KOPT-K1 (cell line): ENCODE data around the gene ZNF804A.

Source experiments
- H3K27ac ChIP-seq: fragments of 200-600 bp; sonication (generic); 2 replicates; pipeline ENCODE4 v1.5.1; 2016; ENCODE audit warnings: antibody characterized with exemption, mild to moderate bottlenecking, low read depth, low read length; ENCODE audit not compliant: poor library complexity, severe bottlenecking
- H3K36me3 ChIP-seq: fragments of 200-600 bp; sonication (generic); 2 replicates; pipeline ENCODE4 v1.5.1; 2017; ENCODE audit warnings: antibody characterized with exemption, mild to moderate bottlenecking, low read length, moderate library complexity; ENCODE audit not compliant: insufficient read depth
- H3K9me3 ChIP-seq: fragments of 200-600 bp; sonication (generic); 2 replicates; pipeline ENCODE4 v1.5.1; 2017; ENCODE audit warnings: antibody characterized with exemption, low read length, mild to moderate bottlenecking; ENCODE audit not compliant: insufficient read depth, poor library complexity, severe bottlenecking

Gene ZNF804A

DNA sequence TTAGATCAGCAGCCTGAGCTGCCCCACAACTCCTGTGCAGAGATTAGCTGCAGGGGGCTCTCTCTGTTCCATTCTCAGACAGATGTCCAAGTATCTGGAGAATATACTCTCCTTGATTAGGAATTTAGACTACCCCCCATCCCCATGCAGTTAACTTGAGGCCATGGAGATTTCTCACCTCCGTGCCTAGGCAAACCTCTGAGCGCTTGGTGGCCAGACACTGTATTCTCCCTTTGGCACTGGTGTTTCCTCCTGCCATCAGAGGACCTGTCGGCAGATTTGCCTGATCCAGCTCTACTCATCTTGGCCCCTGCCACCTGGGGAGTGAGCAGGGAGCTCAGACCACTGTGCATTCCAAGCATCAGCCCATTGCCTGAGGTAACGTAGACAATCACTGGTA is 48.3 kb downstream of the ZNF804A start:
- H3K27ac ChIP-seq, result no peak overlapping the region
- H3K36me3 ChIP-seq, result no peaks in the 10 kb centered on the region
- H3K9me3 ChIP-seq, result no peaks in the 10 kb centered on the region

DNA sequence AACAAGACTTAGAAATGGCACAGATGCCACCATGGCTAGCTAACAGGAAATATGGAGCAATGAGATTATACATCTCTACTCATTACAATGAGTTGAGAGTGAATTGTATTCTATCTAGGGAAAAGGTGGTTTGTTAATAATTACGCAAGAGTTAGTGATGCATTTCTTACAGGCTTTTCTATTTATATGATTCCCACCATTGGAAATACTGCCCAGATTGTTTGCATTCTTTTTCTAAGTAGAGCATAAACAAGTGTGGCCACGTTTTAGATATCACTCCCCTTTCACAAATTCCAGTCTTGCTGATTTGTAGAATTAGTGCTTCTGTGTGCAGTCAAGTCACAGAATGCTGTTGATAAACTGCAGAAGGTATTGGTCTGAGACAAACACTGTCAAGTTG is 56.6 kb downstream of the ZNF804A start:
- no peak overlapping the region for H3K27ac ChIP-seq
- no peaks in the 10 kb centered on the region for H3K36me3 ChIP-seq
- no peaks in the 10 kb centered on the region for H3K9me3 ChIP-seq

DNA sequence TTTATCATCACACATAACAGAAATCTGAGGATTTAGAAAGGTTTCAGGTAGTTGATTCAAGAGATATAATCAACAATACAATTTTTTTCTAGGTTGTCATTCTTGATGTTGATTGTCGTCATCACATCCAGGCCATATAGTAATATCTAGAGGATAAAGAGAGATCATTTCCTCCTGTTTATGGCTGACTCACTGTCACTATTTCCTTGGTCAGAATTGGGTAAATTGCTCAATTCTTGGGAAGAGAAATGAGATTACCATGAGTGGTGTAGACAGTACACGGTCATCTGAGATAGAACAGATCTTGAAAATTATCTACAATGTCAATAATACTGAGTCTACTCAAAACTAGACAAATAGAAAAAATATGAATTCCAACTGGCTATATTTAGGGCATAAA is 78.8 kb downstream of the ZNF804A start:
- Histone ChIP-seq H3K36me3 (no peaks in the 10 kb centered on the region), H3K9me3 (no peaks in the 10 kb centered on the region), H3K27ac (no peak overlapping the region)

DNA sequence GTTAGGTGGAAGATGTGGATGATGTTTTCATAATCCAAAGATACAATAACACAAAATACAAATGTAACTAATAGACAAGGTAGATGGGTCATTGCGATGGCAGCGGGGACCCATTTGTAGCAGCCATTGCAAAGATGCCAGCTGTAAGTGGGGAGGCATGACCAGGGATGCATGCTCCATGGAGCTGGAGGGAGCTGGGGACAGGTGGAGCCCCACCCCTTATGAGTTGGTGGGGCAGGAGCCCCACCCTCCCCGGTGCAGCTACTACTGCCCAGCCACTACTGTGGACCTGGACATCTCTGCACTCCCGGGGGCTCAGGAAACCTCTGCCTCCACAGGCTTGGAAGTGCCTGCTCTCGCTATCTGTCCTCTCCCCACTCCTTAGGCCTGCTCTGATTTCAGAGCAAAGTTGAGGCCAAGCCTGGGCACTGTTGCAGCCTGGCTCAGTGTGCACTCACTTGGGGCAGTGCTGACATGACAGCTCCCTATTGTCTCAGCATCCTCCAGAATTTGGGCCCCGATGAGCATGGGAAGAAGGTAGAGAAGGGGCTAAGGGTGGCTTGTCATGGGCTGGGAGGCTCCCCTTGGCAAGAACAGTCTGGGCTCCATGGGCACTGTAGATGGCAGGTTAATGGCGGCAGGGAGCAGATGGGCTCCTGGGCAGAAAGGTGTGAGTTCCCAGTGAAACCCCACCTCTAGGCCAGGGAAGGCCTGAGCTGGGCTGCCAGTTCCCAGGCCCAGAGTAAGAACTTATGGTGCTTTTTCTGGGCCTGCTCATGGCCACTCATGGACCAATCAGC is 81.1 kb downstream of the ZNF804A start:
- no peaks in the 10 kb centered on the region for H3K36me3 ChIP-seq
- no peak overlapping the region for H3K27ac ChIP-seq
- H3K9me3 ChIP-seq, result no peaks in the 10 kb centered on the region

DNA sequence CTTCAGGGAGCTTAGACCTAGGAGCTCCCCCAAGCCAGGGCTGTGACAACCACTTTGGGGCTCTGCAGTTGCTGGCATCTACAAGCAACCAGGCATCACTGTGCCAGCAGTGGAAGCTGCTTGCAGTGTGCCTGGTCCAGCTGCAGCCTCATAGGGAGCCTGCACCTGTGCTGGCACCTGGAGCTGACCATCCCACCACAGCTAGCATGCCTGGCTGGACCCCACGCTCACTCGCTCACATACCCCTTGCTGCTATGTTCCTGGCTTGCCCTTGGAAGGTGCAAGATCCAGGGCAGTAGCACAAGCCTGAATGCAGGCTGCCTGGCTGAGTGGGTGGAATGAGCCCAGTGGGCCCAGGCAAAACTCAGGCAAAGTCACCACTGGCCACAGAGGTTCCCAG is 82.5 kb downstream of the ZNF804A start:
- Histone ChIP-seq H3K9me3 (no peaks in the 10 kb centered on the region), H3K36me3 (no peaks in the 10 kb centered on the region), H3K27ac (no peak overlapping the region)

DNA sequence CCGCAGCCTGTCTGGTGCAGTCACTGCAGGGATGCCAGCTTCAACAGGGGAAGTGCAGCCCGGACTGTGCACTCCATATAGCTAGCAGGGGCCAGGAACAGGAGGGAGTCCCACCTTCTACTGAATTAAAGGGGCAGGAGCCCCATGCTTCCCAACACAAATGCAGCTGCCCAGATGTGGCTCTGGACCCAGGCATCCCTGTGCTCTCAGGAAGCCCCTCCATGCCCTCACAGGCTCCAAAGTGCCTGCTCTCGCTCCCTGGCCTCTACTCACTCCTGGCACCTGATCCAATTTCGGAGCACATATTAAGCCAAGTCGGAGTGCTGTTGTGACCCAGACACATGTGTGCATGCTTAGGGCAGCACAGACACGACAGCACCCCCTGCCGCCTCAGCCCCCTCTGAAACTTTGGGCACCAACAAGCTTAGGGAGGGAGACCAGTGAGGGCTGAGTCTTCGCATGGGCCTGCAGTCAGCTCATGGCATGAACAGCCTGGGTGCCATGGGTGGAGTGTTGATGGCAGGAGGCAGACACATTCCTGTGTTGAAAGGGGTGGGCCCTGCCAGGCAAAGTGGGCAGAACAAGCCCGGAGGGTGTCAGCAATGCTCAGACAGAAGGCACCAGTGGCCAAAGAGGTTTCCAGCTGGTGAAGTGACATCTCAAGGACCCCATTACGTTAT is 83.5 kb downstream of the ZNF804A start:
- no peak overlapping the region for H3K27ac ChIP-seq
- H3K36me3 ChIP-seq, result no peaks in the 10 kb centered on the region
- no peaks in the 10 kb centered on the region for H3K9me3 ChIP-seq

- no peaks in the 10 kb centered on the region for H3K36me3 ChIP-seq
- H3K9me3 ChIP-seq, result no peaks in the 10 kb centered on the region
- no peak overlapping the region for H3K27ac ChIP-seq
These were observed 85.6 kb downstream of the ZNF804A start for GRCh38 chr2:184683911-184684310.

GRCh38 chr2:184685999-184686841 is 87.9 kb downstream of the ZNF804A start:
- H3K27ac ChIP-seq, result no peak overlapping the region
- H3K36me3 ChIP-seq, result no peaks in the 10 kb centered on the region

GRCh38 chr2:184689638-184690037 is 91.3 kb downstream of the ZNF804A start:
- Histone ChIP-seq H3K27ac (no peak overlapping the region), H3K36me3 (no peaks in the 10 kb centered on the region), H3K9me3 (no peaks in the 10 kb centered on the region)

More at GRCh38 chr2:184685999-184686841, 87.9 kb downstream of the ZNF804A start:
- no peaks in the 10 kb centered on the region for H3K9me3 ChIP-seq

DNA sequence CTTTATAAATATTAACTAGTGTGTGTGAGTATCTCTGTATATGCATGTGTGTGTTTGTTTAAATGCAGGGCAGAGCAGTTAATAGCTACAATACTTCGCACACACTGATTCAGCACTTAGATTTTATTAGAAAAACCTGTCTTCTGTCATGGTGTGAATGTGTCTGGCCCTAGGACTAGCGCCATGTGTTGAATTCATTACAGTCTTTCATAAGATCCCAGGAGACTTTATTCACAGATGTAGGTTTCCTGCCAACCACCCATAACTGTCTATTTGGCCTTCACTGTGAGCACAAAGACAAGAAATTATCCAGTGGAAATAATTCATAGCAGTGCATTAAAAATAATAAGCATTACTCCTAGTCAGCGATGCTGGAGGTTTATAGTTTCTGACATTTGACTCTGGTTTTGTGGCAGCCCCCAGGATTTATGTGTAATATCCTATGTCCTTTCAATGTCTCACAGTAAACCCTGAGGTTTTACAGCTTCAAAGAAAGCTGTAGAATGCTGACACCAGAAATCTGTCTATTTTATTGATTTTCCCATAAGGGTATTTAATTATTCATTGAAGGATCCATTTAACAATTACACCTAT is 93.9 kb downstream of the ZNF804A start:
- no peaks in the 10 kb centered on the region for H3K9me3 ChIP-seq

DNA sequence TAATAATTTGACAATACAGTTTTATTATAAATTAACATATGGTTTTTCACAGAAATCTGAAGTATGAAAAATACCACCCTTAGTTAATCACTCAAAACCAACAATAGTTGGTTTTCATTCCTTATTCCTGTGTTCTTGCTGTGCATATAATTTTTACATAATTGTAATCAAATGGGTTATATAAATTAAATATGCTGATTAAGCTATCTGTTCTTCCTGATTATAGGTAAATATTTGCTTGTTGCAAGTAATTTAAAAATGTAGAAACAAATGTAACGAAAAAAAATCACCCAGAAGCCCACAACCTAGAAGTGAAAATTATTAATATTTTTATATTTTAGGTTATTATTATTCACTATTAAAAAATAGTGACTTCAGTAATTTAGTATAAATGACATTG is 98.3 kb downstream of the ZNF804A start:
- Histone ChIP-seq H3K36me3 (no peaks in the 10 kb centered on the region), H3K9me3 (no peaks in the 10 kb centered on the region), H3K27ac (no peak overlapping the region)

More for the DNA sequence above, 93.9 kb downstream of the ZNF804A start:
- H3K36me3 ChIP-seq, result no peaks in the 10 kb centered on the region
- H3K27ac ChIP-seq, result no peak overlapping the region

- no peak overlapping the region for H3K27ac ChIP-seq
- no peaks in the 10 kb centered on the region for H3K9me3 ChIP-seq
- no peaks in the 10 kb centered on the region for H3K36me3 ChIP-seq
These were observed 100.1 kb downstream of the ZNF804A start for GRCh38 chr2:184698476-184698875.

GRCh38 chr2:184721881-184722280 is 123.6 kb downstream of the ZNF804A start:
- Histone ChIP-seq H3K36me3 (no peaks in the 10 kb centered on the region), H3K27ac (no peak overlapping the region), H3K9me3 (peaks cover 11% of the 10 kb centered on the region)

GRCh38 chr2:184727813-184728212 is 129.5 kb downstream of the ZNF804A start:
- no peaks in the 10 kb centered on the region for H3K9me3 ChIP-seq
- H3K27ac ChIP-seq, result no peak overlapping the region
- no peaks in the 10 kb centered on the region for H3K36me3 ChIP-seq

DNA sequence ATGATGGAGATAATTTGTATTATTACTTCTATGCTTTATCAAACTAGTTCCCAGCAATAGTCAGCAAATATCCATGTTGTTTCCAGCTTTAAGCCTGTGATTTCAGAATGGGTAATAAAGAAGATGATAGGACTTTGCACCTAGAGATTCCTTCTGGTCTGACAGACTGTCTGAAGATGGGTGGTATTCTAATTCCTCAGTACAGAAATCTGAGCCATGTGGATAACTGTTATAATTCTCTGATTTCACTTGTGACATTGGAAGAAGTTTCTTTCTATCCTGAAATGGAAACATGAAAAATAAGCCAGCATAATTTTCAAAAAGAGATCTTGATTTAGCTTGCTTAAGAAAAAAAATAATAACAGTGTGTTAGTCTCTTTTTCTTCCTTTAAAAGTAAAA is 130.1 kb downstream of the ZNF804A start:
- Histone ChIP-seq H3K27ac (no peak overlapping the region), H3K9me3 (no peaks in the 10 kb centered on the region), H3K36me3 (no peaks in the 10 kb centered on the region)
